ENCODE measurements around the gene APOF. TPM values are rescaled to one million over a fixed set of nuclear protein-coding genes. Genes with fewer than 3 reads are reported as not detected.

APOF gene
- total and polyA plus RNA-seq, 2 of the 13 experiments (the other 11 are each of a cell fraction or from before 2014, with no cell fraction given) = 3.3 to 23.9 TPM

DNA sequence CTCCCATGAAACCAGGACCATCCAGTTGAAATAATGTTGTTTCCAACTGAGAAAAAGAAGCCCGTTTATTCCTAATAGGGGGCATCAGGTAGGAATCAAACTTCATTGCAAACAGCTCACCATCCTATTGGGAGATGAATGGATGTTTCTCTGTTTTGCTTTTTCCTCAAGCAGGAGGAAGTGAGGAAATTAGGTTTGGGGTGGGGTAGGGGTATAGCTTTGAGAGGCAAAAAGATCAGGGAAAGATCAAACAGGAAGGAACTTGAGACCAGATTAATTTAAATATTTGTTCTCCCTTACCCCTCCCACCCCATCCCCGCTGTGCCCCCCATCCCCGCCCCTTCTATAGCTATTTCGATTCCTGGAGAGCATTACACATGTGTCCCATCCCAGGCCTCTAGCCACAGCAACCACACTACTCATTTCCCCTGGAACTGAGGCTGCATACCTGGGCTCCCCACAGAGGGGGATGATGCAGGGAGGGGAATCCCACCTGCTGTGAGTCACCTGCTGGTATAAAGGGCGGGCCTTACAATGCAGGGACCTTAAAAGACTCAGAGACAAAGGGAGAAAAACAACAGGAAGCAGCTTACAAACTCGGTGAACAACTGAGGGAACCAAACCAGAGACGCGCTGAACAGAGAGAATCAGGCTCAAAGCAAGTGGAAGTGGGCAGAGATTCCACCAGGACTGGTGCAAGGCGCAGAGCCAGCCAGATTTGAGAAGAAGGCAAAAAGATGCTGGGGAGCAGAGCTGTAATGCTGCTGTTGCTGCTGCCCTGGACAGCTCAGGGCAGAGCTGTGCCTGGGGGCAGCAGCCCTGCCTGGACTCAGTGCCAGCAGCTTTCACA is 24.1 kb downstream of the APOF start, which contains the start of gene IL23A:
TSS of gene IL23A (plus strand) at position 577 of the 850 bp plus-strand sequence. CDS start at position 738, 161 bp downstream.
- intact Hi-C loops (cut with micrococcal nuclease; ENCODE audit: unreplicated experiment) = no loop called here

More for the DNA sequence above, 24.1 kb downstream of the APOF start, which contains the start of gene IL23A:
- Histone ChIP-seq H3K9me3 (ENCODE audit: low read length) (no peaks in the 10 kb centered on the region), H3K79me2 (ENCODE audit: insufficient read depth, low read length) (no peaks in the 10 kb centered on the region), H3K9ac (ENCODE audit: insufficient read depth, low read depth, low read length) (no peak within 1 kb of the TSS), H3K36me3 (replicated peaks in 1 of 2; ENCODE audit: control insufficient read depth in 1 of 2, insufficient read depth in 2 of 2, low read length in 2 of 2) (peaks cover 0 to 11% of the 10 kb centered on the region in 2 experiments; a peak in 4 of 5 replicates), H3K27ac (ENCODE audit: extremely low read length, insufficient read depth, low read length) (no peak within 1 kb of the TSS), H3K4me1 (ENCODE audit: insufficient read depth, low read length) (peaks cover 46% of the 10 kb centered on the region), H3K4me2 (ENCODE audit: low read depth, low read length) (no peak within 1 kb of the TSS), H3K27me3 (ENCODE audit: control insufficient read depth in 1 of 2, insufficient read depth in 2 of 2, low read length in 2 of 2) (no peaks in the 10 kb centered on the region; a peak in 1 of 5 replicates), H2AFZ (ENCODE audit: low read length) (no peak within 1 kb of the TSS), H4K20me1 (ENCODE audit: insufficient read depth, low read length) (no peaks in the 10 kb centered on the region), H3K4me3 (replicated peaks in 1 of 3; ENCODE audit: insufficient read depth in 1 of 3, low read depth in 2 of 3, low read length in 3 of 3) (no peak within 1 kb of the TSS)
- ATAC-seq (peak; percentile 45), FAIRE-seq (no peak), DNase-seq (ENCODE audit: low spot score) (no peak)
- ChIA-PET POLR2A (interaction anchor here (1.2 to 3.3 kb wide), 5 partner anchors 21 to 72 kb away, joined by 3 to 20 read pairs (median 6); partner anchors contain the start of genes APOF, CNPY2, COQ10A and STAT2), CTCF (ENCODE audit: low intra/inter-chr PET ratio, low total read pairs) (no interaction called here)
- TF ChIP-seq PCBP2 (optimal IDR thresholded peaks at IDR 0.05; ENCODE audit: low read depth, low read length, poor library complexity, severe bottlenecking) = peak; percentile 45
- TF ChIP-seq, protein P1, sequence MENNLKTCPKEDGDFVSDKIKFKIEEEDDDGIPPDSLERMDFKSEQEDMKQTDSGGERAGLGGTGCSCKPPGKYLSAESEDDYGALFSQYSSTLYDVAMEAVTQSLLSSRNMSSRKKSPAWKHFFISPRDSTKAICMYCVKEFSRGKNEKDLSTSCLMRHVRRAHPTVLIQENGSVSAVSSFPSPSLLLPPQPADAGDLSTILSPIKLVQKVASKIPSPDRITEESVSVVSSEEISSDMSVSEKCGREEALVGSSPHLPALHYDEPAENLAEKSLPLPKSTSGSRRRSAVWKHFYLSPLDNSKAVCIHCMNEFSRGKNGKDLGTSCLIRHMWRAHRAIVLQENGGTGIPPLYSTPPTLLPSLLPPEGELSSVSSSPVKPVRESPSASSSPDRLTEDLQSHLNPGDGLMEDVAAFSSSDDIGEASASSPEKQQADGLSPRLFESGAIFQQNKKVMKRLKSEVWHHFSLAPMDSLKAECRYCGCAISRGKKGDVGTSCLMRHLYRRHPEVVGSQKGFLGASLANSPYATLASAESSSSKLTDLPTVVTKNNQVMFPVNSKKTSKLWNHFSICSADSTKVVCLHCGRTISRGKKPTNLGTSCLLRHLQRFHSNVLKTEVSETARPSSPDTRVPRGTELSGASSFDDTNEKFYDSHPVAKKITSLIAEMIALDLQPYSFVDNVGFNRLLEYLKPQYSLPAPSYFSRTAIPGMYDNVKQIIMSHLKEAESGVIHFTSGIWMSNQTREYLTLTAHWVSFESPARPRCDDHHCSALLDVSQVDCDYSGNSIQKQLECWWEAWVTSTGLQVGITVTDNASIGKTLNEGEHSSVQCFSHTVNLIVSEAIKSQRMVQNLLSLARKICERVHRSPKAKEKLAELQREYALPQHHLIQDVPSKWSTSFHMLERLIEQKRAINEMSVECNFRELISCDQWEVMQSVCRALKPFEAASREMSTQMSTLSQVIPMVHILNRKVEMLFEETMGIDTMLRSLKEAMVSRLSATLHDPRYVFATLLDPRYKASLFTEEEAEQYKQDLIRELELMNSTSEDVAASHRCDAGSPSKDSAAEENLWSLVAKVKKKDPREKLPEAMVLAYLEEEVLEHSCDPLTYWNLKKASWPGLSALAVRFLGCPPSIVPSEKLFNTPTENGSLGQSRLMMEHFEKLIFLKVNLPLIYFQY (CRISPR knock-in tag; IDR thresholded peaks at IDR 0.05; ENCODE audit: borderline replicate concordance) = no peak
- 67% methylated on average over 9 of the region's 9 CpGs for WGBS (ENCODE audit: low lambda C conversion rate)
- BruUV-seq (replicated peaks) = no TSS peak
- in situ Hi-C loops (cut with HindIII; ENCODE audit: extremely low pct_ligation_motif_present, low pct_unique_long_range_greater_than_20kb) = no loop called here
